HepG2 (cell line): ENCODE measurements around the gene TGFB2.

Experiments
- CTCF ChIP-seq: sonication (generic); formaldehyde crosslinking; IDR thresholded peaks from 2 replicates; pipeline ENCODE4 v1.5.0; 2020; ENCODE audit warnings: mild to moderate bottlenecking, missing genetic modification reagents, moderate library complexity
- MTERF4 ChIP-seq: sonication (generic); formaldehyde crosslinking; IDR thresholded peaks from 2 replicates; pipeline ENCODE4 v1.8.0; 2023; ENCODE audit warnings: mild to moderate bottlenecking, missing genetic modification reagents
- TRIM24 ChIP-seq: sonication (generic); formaldehyde crosslinking; IDR thresholded peaks from 2 replicates; pipeline ENCODE4 v1.8.0; 2022; ENCODE audit warnings: mild to moderate bottlenecking, missing genetic modification reagents
- ZNF556 ChIP-seq: sonication (generic); formaldehyde crosslinking; IDR thresholded peaks from 2 replicates; pipeline ENCODE4 v1.4.0; 2020; ENCODE audit warnings: mild to moderate bottlenecking, missing genetic modification reagents, borderline replicate concordance

GRCh38 chr1:218297461-218297860, 47.7 kb upstream of the TGFB2 start:
- TF ChIP-seq TRIM24 (CRISPR knock-in tag) (no peak), MTERF4 (no peak), CTCF (CRISPR knock-in tag) (no peak), ZNF556 (no peak)
